NOMO-1 treated with dmso at 0.1 percent for 144 hours (cell line): Measurements from ENCODE around the gene ALG2.

ENCODE experiments used
- DNase-seq: peaks from one replicate; lab custom pipeline; 2025; ENCODE audit not compliant: unreplicated experiment; lab: John Stamatoyannopoulos, UW

The ALG2 gene

DNA sequence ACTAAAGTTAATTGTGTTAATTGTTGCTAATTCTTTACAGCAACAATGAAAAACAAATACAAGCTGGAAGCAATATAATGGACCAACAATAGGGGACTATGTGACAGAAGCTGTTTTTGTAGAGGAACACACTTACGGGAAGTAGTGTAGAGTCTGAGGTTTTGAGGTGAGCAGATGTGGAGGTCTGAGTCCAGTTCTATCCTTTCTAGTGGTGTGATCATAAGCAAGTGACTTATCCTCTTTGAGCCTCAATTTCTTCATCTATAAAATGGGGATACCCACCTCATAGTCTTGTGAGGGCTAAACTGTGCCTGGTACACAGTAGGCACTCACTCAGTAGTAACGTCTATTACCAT lies 28.3 kb downstream of the ALG2 start:
- no peak for DNase-seq

GRCh38 chr9:99192786-99193465 lies 28.8 kb downstream of the ALG2 start:
- DNase-seq = no peak

- DNase-seq = no peak
These were observed 31.0 kb downstream of the ALG2 start for GRCh38 chr9:99190597-99191283.

- DNase-seq = no peak
These were observed 31.7 kb downstream of the ALG2 start for GRCh38 chr9:99189887-99190596.

DNA sequence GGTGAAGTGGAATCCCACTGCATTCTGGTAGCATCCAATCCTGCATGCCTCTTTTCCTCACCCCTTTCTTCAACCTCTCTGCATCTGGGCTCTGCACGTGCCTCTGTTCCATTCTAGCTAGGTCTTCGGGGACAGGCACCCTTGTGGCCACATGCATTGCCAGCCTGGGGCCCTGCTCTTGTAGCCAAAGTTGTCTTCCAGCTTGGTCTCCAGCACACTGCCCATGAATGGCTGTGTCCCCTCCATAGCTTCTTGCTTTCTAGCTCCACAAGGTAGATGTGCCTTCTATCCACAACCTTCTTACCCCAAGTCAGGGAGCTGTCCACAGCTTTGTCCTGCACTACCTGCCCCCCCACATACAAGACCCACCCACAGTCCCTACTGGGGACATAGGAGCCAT lies 32.6 kb downstream of the ALG2 start:
- no peak for DNase-seq

- no peak for DNase-seq
These were observed 34.4 kb downstream of the ALG2 start for GRCh38 chr9:99187311-99187710.

GRCh38 chr9:99185934-99186333 lies 35.8 kb downstream of the ALG2 start:
- DNase-seq = no peak

- no peak for DNase-seq
These were observed 36.5 kb downstream of the ALG2 start for GRCh38 chr9:99185348-99185632.

- DNase-seq = peak; percentile 36
These were observed 37.0 kb downstream of the ALG2 start for GRCh38 chr9:99184475-99185347.

- no peak for DNase-seq
These were observed 37.6 kb downstream of the ALG2 start for GRCh38 chr9:99184110-99184474.

GRCh38 chr9:99183616-99184015 lies 38.1 kb downstream of the ALG2 start:
- DNase-seq = no peak

DNA sequence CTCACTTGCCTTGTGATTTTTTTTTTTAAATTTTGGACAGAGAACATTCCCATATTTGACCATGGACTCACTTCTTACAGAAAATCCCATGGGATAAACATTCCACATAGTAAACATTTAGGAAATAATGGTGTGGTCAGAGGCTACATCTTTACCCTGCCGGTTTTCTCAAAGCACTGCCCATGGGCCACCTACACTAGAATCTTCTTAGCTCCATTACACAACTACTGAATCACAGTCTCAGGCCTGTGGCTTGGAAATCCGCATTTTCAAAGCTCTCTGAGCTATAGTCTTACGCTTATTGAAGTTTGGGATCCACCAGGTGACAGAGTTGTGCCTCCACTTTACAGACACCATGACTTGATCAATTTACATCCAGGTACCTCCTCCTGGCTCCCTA lies 39.4 kb downstream of the ALG2 start:
- no peak for DNase-seq

GRCh38 chr9:99181621-99182020 lies 40.1 kb downstream of the ALG2 start:
- DNase-seq = no peak

- DNase-seq = no peak
These were observed 40.5 kb downstream of the ALG2 start for GRCh38 chr9:99181206-99181605.

DNA sequence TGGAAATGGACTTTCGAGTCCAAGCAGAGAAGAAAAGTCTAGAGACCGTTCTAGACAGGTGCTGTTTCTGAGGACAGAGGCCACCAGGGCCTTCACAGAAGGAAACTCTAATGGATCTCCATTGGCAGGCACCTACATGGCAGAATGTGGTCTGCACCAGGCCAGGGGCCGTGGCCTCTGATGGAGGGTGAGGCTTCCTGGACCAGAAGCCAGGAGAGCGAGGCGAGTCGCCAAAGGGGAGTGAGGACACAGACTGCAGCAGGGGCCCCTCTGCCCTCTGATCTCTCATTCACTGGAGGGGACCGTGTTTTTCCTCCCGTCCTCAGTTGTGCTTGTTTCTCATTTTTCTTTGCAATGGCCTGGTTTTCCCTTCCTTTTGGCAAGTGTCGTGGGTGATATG lies 41.1 kb downstream of the ALG2 start:
- DNase-seq = no peak

- no peak for DNase-seq
These were observed 41.5 kb downstream of the ALG2 start for GRCh38 chr9:99180199-99180598.

DNA sequence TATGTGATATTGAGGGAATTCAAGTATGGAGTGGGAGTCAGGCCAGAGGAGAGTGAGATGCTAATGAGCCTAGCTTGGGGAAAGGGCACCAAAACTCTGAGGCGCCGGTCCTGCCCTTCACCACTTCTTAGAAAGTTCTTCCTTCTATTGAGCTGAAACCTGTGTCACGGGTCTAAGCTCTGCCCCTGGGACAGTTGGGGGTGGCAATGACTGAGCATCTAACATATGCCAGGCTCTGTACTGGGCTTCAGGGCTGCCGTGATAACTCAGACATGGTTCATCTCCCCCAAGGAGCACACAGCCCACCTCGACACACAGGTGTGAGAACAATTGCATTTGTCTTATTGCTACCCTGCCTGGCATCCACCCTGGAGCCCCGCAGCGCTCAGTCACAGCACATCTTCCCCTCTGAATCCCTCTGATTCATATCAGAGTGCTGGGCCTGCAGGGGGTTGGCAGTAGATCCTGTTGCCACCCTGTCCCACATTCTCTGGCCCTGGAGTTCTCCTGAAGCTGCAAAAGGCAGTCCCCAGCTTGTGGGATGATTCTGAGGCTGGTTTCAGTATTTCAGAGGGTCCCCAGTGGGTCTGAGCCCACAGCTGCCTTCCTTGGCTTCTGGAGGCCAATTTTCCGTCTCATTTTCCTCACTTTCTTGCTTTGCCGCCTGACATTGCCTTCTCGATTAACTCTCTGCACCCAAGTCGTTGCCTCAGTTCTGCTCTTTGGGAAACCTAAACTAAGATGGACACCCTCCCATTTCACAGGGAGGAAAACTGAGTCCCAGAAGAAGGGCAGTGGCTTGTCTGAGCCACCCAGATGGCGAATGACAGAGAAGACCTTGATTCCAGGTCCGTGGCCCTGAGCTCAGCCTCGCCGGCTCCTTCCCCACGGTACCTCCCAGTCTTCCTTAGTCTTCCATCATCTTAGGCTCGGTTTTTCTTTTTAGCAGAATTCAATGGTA lies 42.5 kb downstream of the ALG2 start:
- DNase-seq = no peak

DNA sequence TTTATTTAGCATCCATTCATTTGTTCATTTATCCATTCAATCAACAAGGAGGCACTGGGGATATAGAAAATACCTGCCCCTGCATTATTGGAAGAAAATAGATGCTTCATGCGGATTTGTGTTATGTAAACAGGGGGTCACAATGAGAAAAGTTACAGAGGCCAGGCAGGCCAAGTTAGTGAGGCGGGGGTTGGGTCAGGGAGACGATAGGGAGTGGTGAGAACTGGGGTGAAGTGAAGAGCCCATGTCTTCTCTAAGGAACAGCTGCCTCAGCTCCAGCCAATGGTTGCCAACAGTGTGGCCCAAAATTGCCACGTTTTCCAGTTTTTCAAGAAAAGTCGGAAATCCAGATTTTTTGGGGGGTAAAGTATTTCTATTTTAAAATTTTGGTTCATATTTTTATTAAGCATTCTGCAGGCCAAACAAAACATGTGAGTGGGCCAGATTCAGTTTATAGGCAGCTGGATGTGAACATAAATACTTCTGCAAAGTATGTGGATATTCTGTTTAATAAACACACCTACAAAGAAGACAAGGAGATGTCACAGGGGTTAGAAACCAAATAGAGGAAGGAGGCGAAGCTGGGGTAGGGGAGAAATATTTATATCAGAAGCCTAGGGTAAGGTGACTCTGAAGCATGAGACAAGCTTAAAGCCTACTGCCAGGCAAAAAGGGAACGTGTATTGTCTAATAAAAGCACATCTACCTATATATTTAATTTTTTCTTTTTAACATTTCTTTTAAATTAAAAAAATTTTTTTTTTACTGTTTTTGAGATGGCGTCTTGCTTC lies 44.0 kb downstream of the ALG2 start:
- DNase-seq = no peak

GRCh38 chr9:99176527-99177013 lies 45.2 kb downstream of the ALG2 start:
- no peak for DNase-seq
